Measurements from ENCODE around the gene TSSK6.

The TSSK6 gene

GRCh38 chr19:19491321-19492025, 23.9 kb downstream of the TSSK6 start:
- ATAC-seq, result no peak
- no peaks in the 10 kb centered on the region for H3K9me3 Mint-ChIP-seq
- H3K4me3 Mint-ChIP-seq, result no peak overlapping the region
- H3K27ac Mint-ChIP-seq, result no peak overlapping the region
- H3K36me3 Mint-ChIP-seq, result peaks cover 35% of the 10 kb centered on the region
- H3K27me3 Mint-ChIP-seq, result no peaks in the 10 kb centered on the region
- H3K4me1 Mint-ChIP-seq, result peaks cover 42% of the 10 kb centered on the region

DNA sequence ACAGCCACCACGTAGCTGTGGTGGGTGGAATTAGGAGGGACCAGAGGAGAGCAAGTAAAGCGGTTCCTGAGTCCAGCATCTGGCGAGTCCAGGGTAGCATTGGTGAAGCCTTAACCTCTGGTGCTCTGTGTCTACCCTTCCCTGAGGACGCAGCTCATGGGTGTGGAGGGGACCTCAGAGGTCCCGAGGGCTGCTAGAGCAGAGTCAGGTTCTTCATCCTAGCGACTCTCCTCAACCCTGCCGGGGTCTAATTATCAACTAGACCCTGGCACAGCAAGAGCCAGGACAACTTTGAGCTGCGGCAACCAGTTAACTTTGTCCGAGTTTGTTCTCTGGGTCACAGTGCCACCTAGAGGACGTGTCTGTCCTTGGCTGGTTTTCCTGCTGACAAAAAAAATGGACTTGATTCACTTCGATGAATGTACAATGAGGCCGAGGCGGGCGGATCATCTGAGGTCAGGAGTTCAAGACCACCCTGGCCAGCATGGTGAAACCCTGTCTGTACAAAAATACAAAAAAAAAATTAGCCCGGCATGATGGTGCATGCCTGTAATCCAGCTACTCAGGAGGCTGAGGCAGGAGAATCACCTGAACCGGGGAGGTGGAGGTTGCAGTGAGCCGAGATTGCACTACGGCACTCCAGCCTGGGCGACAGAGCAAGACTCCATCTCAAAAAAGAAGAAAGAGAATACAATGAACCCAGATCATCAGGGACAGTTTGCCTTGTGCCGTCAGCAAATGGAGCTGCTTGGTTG, 25.0 kb downstream of the TSSK6 start:
- Mint-ChIP-seq H3K27me3 (no peaks in the 10 kb centered on the region), H3K36me3 (peaks cover 26% of the 10 kb centered on the region), H3K9me3 (no peaks in the 10 kb centered on the region), H3K4me3 (no peak overlapping the region), H3K4me1 (peaks cover 49% of the 10 kb centered on the region), H3K27ac (peak overlapping the region; percentile 89)
- ATAC-seq, result peak; percentile 65

DNA sequence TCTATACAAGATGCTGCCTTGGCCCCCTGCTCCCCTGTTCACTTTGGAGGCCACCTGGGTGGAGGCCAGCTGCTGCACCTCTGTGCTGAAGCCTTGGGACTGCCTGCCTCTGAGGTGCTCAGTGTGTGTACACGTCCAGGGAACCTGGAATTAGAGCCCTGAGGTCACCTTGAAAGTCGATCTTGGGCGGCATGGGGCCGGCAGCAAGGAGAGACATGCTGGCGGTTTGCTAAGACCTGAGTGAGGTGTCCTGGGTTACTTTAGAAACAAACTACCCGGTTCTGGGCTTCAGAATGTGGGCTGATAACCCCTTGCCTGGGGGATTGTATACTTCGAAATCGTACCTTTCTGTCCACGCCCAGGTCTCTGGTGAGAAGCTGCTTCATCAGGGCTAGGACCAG, 25.5 kb downstream of the TSSK6 start:
- Mint-ChIP-seq H3K27ac (peak overlapping the region; percentile 89), H3K4me3 (no peak overlapping the region), H3K36me3 (peaks cover 23% of the 10 kb centered on the region), H3K4me1 (peaks cover 55% of the 10 kb centered on the region), H3K27me3 (no peaks in the 10 kb centered on the region), H3K9me3 (no peaks in the 10 kb centered on the region)
- ATAC-seq, result peak; percentile 1

DNA sequence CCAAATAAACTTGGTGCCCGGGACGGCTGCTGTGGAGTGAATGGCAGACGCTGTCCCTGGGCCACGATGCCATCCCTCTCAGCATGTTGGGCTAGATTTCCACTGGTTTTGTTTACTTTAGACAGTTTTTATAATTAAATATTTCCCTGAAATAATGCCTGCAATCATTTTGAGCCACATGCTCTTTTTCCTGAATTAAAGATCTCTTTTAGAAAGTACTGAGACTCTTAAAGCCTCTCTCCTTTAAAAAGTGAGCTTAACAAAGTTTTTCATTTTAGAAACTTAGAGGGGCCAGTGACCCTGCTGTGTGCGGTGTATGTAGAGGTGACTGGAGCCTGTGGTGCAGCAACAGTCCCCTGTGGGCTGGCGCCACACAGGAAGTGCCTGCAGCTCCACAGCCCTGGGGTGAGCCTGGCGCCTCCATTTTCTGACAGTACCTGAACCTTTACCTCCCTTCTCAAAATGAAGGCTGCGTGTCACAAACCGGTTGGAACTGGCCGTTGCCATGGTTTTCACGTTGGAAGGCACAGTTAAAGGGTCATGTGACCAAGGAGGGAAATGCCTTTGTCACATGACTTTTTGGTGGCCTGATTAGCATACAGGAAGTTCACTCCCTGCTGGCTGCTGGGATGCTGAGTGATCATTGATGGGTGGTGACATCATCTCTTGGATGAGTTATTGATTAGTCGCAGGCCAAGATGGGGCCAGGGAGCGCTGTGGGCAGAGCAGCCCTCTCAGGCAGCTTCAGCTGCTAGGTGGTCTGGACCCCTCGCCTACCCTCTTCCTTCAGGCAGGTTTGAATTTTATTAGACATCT, 26.3 kb downstream of the TSSK6 start:
- peak; percentile 81 for ATAC-seq
- peaks cover 62% of the 10 kb centered on the region for H3K4me1 Mint-ChIP-seq
- no peaks in the 10 kb centered on the region for H3K27me3 Mint-ChIP-seq
- no peaks in the 10 kb centered on the region for H3K9me3 Mint-ChIP-seq
- peak overlapping the region; percentile 34 for H3K4me3 Mint-ChIP-seq
- peaks cover 15% of the 10 kb centered on the region for H3K36me3 Mint-ChIP-seq
- peak overlapping the region; percentile 89 for H3K27ac Mint-ChIP-seq

DNA sequence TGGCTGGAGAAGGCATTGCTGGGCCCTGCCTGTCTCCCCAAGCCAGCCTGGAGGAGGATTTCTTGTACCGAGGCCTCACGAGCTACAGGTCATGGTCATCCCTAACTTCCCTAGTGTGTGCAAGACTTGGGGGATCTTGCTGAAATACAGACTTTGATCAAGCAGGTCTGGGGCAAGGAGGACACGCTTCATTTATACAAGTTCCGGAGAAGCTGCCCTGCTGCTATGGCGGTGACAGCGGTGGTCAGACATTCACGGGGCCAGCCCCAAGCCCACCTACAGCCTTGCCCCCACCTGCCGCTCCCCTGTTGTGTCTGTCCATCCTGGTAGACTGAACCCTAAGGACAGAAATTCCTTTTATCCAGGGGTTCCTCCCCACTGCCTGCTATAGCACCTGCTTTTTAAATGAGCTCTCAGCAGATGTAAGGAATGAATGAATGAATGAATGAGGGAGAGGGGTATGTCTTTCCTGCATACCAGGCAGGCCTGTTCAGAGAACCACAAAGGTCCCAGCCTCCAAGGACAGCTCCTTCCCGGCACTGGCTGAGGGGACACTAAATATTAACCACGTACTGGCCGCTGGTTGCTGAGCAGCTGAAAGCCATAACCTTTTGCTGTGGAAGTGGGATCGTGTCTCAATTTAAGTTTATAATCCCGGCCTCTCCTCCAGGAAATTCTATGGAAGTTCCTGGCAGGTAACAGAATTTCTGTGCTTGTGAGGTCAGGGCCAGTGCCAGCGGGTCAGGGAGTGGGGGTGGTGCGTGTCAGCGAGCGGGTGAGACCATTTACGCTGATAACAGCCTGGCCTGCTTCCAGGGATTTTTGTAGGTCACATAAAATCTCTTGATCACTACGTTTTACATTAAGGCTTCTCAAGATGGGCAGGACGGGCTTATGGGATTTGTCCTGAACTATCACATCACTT, 27.1 kb downstream of the TSSK6 start:
- H3K27ac Mint-ChIP-seq, result peak overlapping the region; percentile 89
- ATAC-seq, result no peak
- peaks cover 66% of the 10 kb centered on the region for H3K4me1 Mint-ChIP-seq
- H3K27me3 Mint-ChIP-seq, result no peaks in the 10 kb centered on the region
- no peak overlapping the region for H3K4me3 Mint-ChIP-seq
- H3K36me3 Mint-ChIP-seq, result peaks cover 13% of the 10 kb centered on the region
- H3K9me3 Mint-ChIP-seq, result no peaks in the 10 kb centered on the region

- H3K36me3 Mint-ChIP-seq, result peaks cover 19% of the 10 kb centered on the region
- no peak for ATAC-seq
- peak overlapping the region; percentile 89 for H3K27ac Mint-ChIP-seq
- no peaks in the 10 kb centered on the region for H3K9me3 Mint-ChIP-seq
- H3K4me1 Mint-ChIP-seq, result peaks cover 75% of the 10 kb centered on the region
- H3K4me3 Mint-ChIP-seq, result no peak overlapping the region
- H3K27me3 Mint-ChIP-seq, result no peaks in the 10 kb centered on the region
Observed at GRCh38 chr19:19487077-19487949, 28.0 kb downstream of the TSSK6 start.

GRCh38 chr19:19486343-19487076, 28.8 kb downstream of the TSSK6 start:
- Mint-ChIP-seq H3K27ac (peak overlapping the region; percentile 89), H3K4me1 (peaks cover 77% of the 10 kb centered on the region), H3K9me3 (no peaks in the 10 kb centered on the region), H3K4me3 (no peak overlapping the region), H3K36me3 (peaks cover 13% of the 10 kb centered on the region), H3K27me3 (no peaks in the 10 kb centered on the region)
- ATAC-seq, result no peak

GRCh38 chr19:19485998-19486290, 29.4 kb downstream of the TSSK6 start:
- Mint-ChIP-seq H3K36me3 (peaks cover 13% of the 10 kb centered on the region), H3K4me1 (peaks cover 81% of the 10 kb centered on the region), H3K27ac (peak overlapping the region; percentile 89), H3K9me3 (no peaks in the 10 kb centered on the region), H3K27me3 (no peaks in the 10 kb centered on the region), H3K4me3 (no peak overlapping the region)
- no peak for ATAC-seq

DNA sequence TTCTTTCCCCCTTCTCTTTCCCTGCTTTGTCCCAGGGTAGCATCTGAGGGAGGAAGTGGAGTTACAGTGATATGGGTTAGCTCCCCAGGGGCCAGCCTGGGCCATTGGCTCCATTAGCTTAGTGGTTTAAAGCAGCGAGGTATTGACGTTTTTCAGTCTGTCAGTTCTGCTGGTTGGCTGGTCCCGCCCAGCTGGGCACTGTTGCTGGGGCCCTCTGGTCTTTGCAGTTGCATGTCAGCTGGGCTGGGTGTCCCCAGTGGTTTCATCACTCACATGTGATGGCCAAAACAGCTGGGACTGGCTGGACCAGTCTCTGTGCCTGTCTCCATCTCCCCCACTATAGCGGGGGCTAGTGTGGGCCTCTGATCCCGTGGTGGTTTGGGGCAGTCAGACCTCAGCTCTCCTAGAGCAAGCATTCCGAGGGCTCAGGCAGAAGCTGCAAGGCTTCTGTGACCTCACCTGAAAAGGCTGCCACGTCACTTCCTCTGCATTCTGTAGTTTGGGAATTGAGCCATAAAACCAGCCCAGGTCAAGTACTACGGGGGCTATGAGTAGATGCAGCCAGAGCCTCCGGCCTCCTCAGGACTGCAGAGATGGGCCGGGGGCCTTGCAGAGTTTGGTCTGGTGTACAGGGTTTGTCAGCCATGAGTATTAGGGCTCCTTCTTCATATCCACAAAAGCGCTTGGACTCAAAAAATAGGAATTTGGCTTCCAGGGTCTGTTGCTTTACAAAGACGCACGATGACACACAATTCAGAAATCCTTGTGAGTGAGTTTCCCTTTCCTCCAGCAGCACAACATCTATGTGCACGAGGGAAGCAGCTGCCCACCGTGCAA, 30.0 kb downstream of the TSSK6 start:
- Mint-ChIP-seq H3K27ac (peak overlapping the region; percentile 89), H3K4me3 (peak overlapping the region; percentile 28), H3K27me3 (no peaks in the 10 kb centered on the region), H3K9me3 (no peaks in the 10 kb centered on the region), H3K4me1 (peaks cover 82% of the 10 kb centered on the region), H3K36me3 (peaks cover 13% of the 10 kb centered on the region)
- ATAC-seq, result peak; percentile 86

GRCh38 chr19:19482809-19483596, 32.3 kb downstream of the TSSK6 start:
- Mint-ChIP-seq H3K4me1 (peaks cover 70% of the 10 kb centered on the region), H3K27ac (peak overlapping the region; percentile 69), H3K36me3 (peaks cover 18% of the 10 kb centered on the region), H3K27me3 (no peaks in the 10 kb centered on the region), H3K4me3 (no peak overlapping the region), H3K9me3 (no peaks in the 10 kb centered on the region)
- no peak for ATAC-seq

DNA sequence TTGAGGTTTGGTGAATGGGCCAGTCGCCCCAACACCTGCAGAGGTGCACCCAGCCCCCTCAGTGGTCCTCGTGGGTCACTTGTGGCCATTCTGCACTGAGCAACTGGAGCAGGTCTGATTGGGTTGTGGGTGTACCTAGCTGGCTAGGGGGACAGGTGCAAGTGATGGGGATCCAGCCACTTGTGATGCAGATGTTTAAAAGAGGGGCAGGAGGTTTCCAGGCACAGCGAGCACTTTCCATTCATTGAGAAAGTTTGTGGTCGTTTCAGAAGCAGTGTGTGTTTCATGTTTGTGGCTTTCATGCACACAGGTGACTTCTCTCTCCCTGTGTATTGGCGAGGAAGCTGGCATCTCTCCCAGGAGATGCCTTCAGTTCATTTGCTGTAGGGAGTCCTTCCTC, 34.7 kb downstream of the TSSK6 start:
- H3K27me3 Mint-ChIP-seq, result no peaks in the 10 kb centered on the region
- no peak overlapping the region for H3K4me3 Mint-ChIP-seq
- H3K36me3 Mint-ChIP-seq, result peaks cover 26% of the 10 kb centered on the region
- no peak for ATAC-seq
- peak overlapping the region; percentile 69 for H3K27ac Mint-ChIP-seq
- H3K4me1 Mint-ChIP-seq, result peaks cover 72% of the 10 kb centered on the region
- no peaks in the 10 kb centered on the region for H3K9me3 Mint-ChIP-seq

DNA sequence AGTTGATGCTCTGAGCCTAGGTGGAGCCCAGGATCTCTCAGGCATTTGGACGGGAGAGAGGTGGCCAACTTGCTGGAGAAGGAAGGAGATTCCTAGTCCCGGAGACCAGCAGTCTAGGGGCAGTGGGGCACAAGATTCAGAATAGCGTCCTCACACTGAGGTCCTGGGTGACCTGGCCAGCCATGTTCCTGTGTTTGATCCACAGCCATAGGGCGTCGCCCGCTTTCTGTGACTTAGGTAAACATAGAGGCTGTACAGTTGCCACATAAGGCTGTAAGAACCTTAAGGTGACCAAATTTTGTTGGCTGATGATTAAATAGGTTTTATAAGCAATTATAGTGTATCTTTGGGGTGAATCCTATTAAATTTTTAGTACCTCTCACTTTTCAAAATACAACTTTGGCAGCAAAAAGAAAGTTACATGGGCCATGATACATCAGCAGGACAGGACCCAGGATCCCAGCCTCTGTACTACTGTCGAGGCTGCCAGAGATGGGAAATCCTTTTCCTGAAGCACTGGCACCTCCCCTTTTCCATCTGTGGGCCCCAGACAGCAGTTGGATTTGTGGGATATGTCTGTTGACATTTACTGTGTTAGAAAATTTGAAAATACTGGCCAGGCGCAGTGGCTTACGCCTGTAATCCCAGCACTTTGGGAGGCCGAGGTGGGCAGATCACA, 37.5 kb downstream of the TSSK6 start:
- peak overlapping the region; percentile 77 for H3K27ac Mint-ChIP-seq
- H3K4me3 Mint-ChIP-seq, result no peak overlapping the region

More for the DNA sequence above, 37.5 kb downstream of the TSSK6 start:
- peaks cover 29% of the 10 kb centered on the region for H3K36me3 Mint-ChIP-seq
- H3K9me3 Mint-ChIP-seq, result no peaks in the 10 kb centered on the region
- H3K4me1 Mint-ChIP-seq, result peaks cover 76% of the 10 kb centered on the region
- no peak for ATAC-seq
- H3K27me3 Mint-ChIP-seq, result no peaks in the 10 kb centered on the region
